DOHH2 (cell line): Measurements from ENCODE around the gene ABCD3.
"Not testable (repeated sequence)": the region's sequence is repeated elsewhere in the genome, so short reads cannot be mapped to it uniquely, and the experiment has no call there.

Source experiments
- H3F3A ChIP-seq: fragments of 200-600 bp; sonication (generic), shearing (Covaris generic); 2 replicates; pipeline ENCODE4 v1.6.0; 2016; ENCODE audit warnings: antibody characterized with exemption, mild to moderate bottlenecking; ENCODE audit not compliant: control insufficient read depth, insufficient read depth
- H3K27ac ChIP-seq: fragments of 200-600 bp; sonication (generic); 2 replicates; pipeline ENCODE4 v1.5.1; 2014; ENCODE audit warnings: low read depth, mild to moderate bottlenecking, low read length, moderate library complexity
- H3K27me3 ChIP-seq: fragments of 200-600 bp; sonication (generic); 2 replicates; pipeline ENCODE4 v1.6.1; 2014; ENCODE audit warnings: mild to moderate bottlenecking, low read length, mixed read lengths; ENCODE audit not compliant: control insufficient read depth
- H3K36me3 ChIP-seq: fragments of 200-600 bp; sonication (generic); 2 replicates; pipeline ENCODE4 v1.6.1; 2014; ENCODE audit warnings: mild to moderate bottlenecking, low read length, moderate library complexity, mixed read lengths; ENCODE audit not compliant: control insufficient read depth
- H3K4me1 ChIP-seq: fragments of 200-600 bp; sonication (generic); 2 replicates; pipeline ENCODE4 v1.6.1; 2014; ENCODE audit warnings: mild to moderate bottlenecking, low read length, mixed read lengths; ENCODE audit not compliant: control insufficient read depth
- H3K4me2 ChIP-seq: fragments of 200-600 bp; sonication (generic); 2 replicates; pipeline ENCODE4 v1.6.0; 2014; ENCODE audit warnings: mild to moderate bottlenecking, low read length, moderate library complexity
- H3K4me3 ChIP-seq: fragments of 200-600 bp; sonication (generic); 2 replicates; pipeline ENCODE4 v1.5.1; 2014; ENCODE audit warnings: mild to moderate bottlenecking, low read length, mixed read lengths
- H3K79me2 ChIP-seq: fragments of 200-600 bp; sonication (generic); 2 replicates; pipeline ENCODE4 v1.6.1; 2014; ENCODE audit warnings: mild to moderate bottlenecking, low read length, mixed read lengths; ENCODE audit not compliant: control insufficient read depth
- H3K9me2 ChIP-seq: fragments of 200-600 bp; sonication (generic); replicated peaks from 2 replicates; pipeline ENCODE4 v1.6.1; 2014; ENCODE audit warnings: mild to moderate bottlenecking, low read length, mixed read lengths; ENCODE audit not compliant: control insufficient read depth
- H3K9me3 ChIP-seq: fragments of 200-600 bp; sonication (generic); 2 replicates; pipeline ENCODE4 v1.6.1; 2014; ENCODE audit warnings: antibody characterized with exemption, low read length, mixed read lengths; ENCODE audit not compliant: control insufficient read depth, insufficient read depth
- H4K20me1 ChIP-seq: fragments of 200-600 bp; sonication (generic); 2 replicates; pipeline ENCODE4 v1.6.0; 2014; ENCODE audit warnings: low read depth, mild to moderate bottlenecking, antibody characterized with exemption, low read length, moderate library complexity; ENCODE audit not compliant: control insufficient read depth, insufficient read depth
- CTCF ChIP-seq: fragments of 200-600 bp; sonication (generic); IDR thresholded peaks from one replicate; pipeline ENCODE4 v1.5.1; 2014; ENCODE audit warnings: antibody characterized with exemption, mild to moderate bottlenecking, low read depth, low read length; ENCODE audit not compliant: poor library complexity, severe bottlenecking
- EZH2phosphoT487 ChIP-seq: fragments of 200-600 bp; sonication (generic); IDR thresholded peaks from 2 replicates; pipeline ENCODE4 v1.6.1; 2017; ENCODE audit warnings: borderline replicate concordance, mild to moderate bottlenecking, antibody characterized with exemption, low read length, moderate library complexity, mixed read lengths

The ABCD3 gene

GRCh38 chr1:94440088-94440487 lies 21.9 kb downstream of the ABCD3 start:
- H3K4me1 ChIP-seq, result no peaks in the 10 kb centered on the region
- H3K9me3 ChIP-seq, result peaks cover 29% of the 10 kb centered on the region; the same call in 1 of the 2 replicates
- no peaks in the 10 kb centered on the region for H3K27me3 ChIP-seq
- no peak overlapping the region for H3K4me3 ChIP-seq
- no peaks in the 10 kb centered on the region for H3K9me2 ChIP-seq
- no peaks in the 10 kb centered on the region for H3F3A ChIP-seq
- no peaks in the 10 kb centered on the region for H3K36me3 ChIP-seq
- TF ChIP-seq CTCF (peak; percentile 32), EZH2phosphoT487 (no peak)
- no peak overlapping the region for H3K4me2 ChIP-seq
- no peak overlapping the region for H3K27ac ChIP-seq
- peaks cover 92% of the 10 kb centered on the region for H3K79me2 ChIP-seq
- no peaks in the 10 kb centered on the region for H4K20me1 ChIP-seq

DNA sequence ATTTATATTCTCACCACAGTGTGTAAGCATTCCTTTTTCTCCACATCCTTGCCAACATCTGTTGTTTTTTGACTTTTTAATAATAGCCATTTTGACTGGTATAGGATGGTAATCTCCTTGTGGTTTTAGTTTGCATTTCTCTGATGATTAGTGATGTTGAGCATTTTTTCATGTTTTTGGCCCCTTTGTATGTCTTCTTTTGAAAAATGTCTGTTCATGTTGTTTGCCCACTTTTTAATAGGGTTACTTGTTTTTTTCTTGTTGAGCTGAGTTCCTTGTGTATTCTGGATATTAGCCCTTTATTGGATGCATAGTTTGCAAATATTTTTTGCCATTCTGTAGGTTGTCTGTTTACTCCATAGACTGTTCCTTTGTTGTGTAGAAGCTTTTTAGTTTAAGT lies 24.9 kb downstream of the ABCD3 start:
- Histone ChIP-seq H3K79me2 (peaks cover 84% of the 10 kb centered on the region), H3K9me3 (peaks cover 20% of the 10 kb centered on the region; the same call in 1 of the 2 replicates)
- not testable (repeated sequence) for H3K4me2 ChIP-seq, H3K4me3 ChIP-seq, H3K4me1 ChIP-seq, H3K27ac ChIP-seq, H3K27me3 ChIP-seq, H3F3A ChIP-seq, H3K9me2 ChIP-seq, H3K36me3 ChIP-seq, H4K20me1 ChIP-seq

DNA sequence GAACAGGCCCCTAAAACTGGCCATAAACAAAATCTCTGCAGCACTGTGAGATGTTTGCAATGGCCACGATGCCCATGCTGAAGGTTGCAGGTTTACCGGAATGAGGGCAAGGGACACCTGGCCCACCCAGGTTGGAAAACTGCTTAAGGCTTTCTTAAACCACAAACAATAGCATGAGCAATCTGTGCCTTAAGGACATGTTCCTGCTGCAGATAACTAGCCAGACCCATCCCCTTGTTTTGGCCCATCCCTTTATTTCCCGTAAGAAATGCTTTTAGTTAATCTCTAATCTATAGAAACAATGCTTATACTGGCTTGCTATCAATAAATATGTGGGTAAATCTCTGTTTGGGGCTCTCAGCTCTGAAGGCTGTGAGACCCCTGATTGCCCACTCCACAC lies 26.6 kb downstream of the ABCD3 start:
- not testable (repeated sequence) for H3K27me3 ChIP-seq, H3K4me3 ChIP-seq, H3K9me2 ChIP-seq, H4K20me1 ChIP-seq, H3K4me2 ChIP-seq, H3K27ac ChIP-seq, H3K4me1 ChIP-seq, H3F3A ChIP-seq
- Histone ChIP-seq H3K36me3 (peaks cover 14% of the 10 kb centered on the region), H3K79me2 (peaks cover 70% of the 10 kb centered on the region), H3K9me3 (peaks cover 25% of the 10 kb centered on the region; the same call in 1 of the 2 replicates)

GRCh38 chr1:94445733-94446132 lies 27.5 kb downstream of the ABCD3 start:
- not testable (repeated sequence) for H3K27ac ChIP-seq, H3K4me1 ChIP-seq, H3K27me3 ChIP-seq, H3K4me3 ChIP-seq, H3F3A ChIP-seq, H4K20me1 ChIP-seq, H3K4me2 ChIP-seq, H3K9me2 ChIP-seq
- Histone ChIP-seq H3K9me3 (peaks cover 29% of the 10 kb centered on the region; the same call in 1 of the 2 replicates), H3K79me2 (peaks cover 60% of the 10 kb centered on the region), H3K36me3 (peaks cover 18% of the 10 kb centered on the region)

GRCh38 chr1:94446177-94446576 lies 28.0 kb downstream of the ABCD3 start:
- H3K4me3 ChIP-seq, H3K4me1 ChIP-seq, H3K27me3 ChIP-seq, H3F3A ChIP-seq, H3K4me2 ChIP-seq, H3K9me2 ChIP-seq, H4K20me1 ChIP-seq, H3K27ac ChIP-seq: not testable (repeated sequence)
- Histone ChIP-seq H3K36me3 (peaks cover 18% of the 10 kb centered on the region), H3K79me2 (peaks cover 57% of the 10 kb centered on the region), H3K9me3 (peaks cover 29% of the 10 kb centered on the region; the same call in 1 of the 2 replicates)

- not testable (repeated sequence) for H3K4me1 ChIP-seq, H3K4me2 ChIP-seq, H4K20me1 ChIP-seq, H3K27me3 ChIP-seq, H3F3A ChIP-seq, H3K9me2 ChIP-seq, H3K27ac ChIP-seq, H3K4me3 ChIP-seq
- peaks cover 26% of the 10 kb centered on the region for H3K36me3 ChIP-seq
- H3K9me3 ChIP-seq, result peaks cover 27% of the 10 kb centered on the region
- peaks cover 32% of the 10 kb centered on the region for H3K79me2 ChIP-seq
Measured at GRCh38 chr1:94448741-94449140, 30.6 kb downstream of the ABCD3 start.
